Mammary epithelial cell (primary cell): ENCODE measurements around the gene PERM1.
"Not testable (repeated sequence)": the region's sequence is repeated elsewhere in the genome, so short reads cannot be mapped to it uniquely, and the experiment has no call there.

Source experiments
- EZH2 ChIP-seq: IDR thresholded peaks from 2 replicates; pipeline ENCODE4 v1.6.1; 2012; ENCODE audit warnings: low read length, inconsistent platforms, borderline replicate concordance
- TF ChIP-seq, protein P1 (sequence below), 2 donors: IDR thresholded peaks in 1 of 2; conservative IDR thresholded peaks in 1 of 2; 2 replicates each; pipeline ENCODE4 v1.5.1; 2011 to 2012; ENCODE audit warnings: inconsistent platforms in 2 of 2, low read length in 2 of 2, mild to moderate bottlenecking in 2 of 2, control low read depth in 1 of 2, low read depth in 1 of 2; ENCODE audit not compliant: insufficient read depth in 1 of 2; ENCODE audit errors: extremely low read depth in 1 of 2

DNA sequence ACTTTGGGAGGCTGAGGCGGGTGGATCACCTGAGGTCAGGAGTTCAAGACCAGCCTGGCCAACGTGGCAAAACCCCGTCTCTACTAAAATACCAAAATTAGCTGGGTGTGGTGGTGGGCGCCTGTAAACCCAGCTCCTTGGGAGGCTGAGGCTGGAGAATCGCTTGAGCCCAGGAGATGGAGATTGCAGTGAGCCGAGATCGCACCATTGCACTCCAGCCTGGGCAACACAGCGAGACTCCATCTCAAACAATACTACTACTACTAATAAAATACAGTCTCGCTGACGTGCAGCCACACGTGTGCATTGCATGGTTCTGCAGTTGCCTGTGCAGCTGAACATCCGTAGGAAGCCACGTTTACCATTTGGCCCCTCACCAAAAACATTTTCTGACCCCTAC, 35.1 kb downstream of the PERM1 start:
- TF ChIP-seq, protein P1, sequence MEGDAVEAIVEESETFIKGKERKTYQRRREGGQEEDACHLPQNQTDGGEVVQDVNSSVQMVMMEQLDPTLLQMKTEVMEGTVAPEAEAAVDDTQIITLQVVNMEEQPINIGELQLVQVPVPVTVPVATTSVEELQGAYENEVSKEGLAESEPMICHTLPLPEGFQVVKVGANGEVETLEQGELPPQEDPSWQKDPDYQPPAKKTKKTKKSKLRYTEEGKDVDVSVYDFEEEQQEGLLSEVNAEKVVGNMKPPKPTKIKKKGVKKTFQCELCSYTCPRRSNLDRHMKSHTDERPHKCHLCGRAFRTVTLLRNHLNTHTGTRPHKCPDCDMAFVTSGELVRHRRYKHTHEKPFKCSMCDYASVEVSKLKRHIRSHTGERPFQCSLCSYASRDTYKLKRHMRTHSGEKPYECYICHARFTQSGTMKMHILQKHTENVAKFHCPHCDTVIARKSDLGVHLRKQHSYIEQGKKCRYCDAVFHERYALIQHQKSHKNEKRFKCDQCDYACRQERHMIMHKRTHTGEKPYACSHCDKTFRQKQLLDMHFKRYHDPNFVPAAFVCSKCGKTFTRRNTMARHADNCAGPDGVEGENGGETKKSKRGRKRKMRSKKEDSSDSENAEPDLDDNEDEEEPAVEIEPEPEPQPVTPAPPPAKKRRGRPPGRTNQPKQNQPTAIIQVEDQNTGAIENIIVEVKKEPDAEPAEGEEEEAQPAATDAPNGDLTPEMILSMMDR (conservative IDR thresholded peaks at IDR 0.05 in 1 of 2, IDR thresholded peaks at IDR 0.05 in 1 of 2; ENCODE audit: extremely low read depth in 1 of 2, insufficient read depth in 1 of 2, low read depth in 1 of 2, low read length in 2 of 2) = not testable (repeated sequence)
- not testable (repeated sequence) for TF ChIP-seq EZH2
